ENCODE results near the gene CLSTN2. TPM values are rescaled to one million over a fixed set of nuclear protein-coding genes. Genes with fewer than 3 reads are reported as not detected.

CLSTN2 gene
- total and polyA plus RNA-seq, 3 donors from 2014 or later = 3.1 to 5.7 (median 3.8) TPM

DNA sequence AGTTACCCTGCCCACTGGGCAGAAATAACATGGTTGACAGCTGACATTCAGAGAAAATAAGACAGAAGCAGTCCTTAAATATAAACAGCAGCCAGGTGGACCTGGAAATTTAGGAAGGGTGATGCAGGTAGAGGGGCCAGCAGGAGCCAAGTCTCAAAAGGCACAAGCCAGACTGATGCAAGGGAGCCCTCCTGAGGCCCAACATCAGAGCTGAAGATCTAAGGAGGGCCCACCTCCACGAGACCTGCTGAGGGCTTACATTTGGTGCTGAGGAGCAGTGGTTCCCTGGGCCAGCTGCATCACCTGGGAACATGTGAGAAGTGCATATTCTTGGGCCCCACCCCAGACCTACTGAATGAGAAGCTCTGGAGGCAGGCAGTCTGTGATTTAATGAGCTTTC is 637.3 kb downstream of the CLSTN2 start:
- H3K4me3 ChIP-seq = no peak overlapping the region
- no peaks in the 10 kb centered on the region for H3K27me3 ChIP-seq
- no peak for DNase-seq
- H3K4me1 ChIP-seq = peaks cover 5% of the 10 kb centered on the region
- no peak overlapping the region for H3K27ac ChIP-seq
- H3K9me3 ChIP-seq = no peaks in the 10 kb centered on the region
- intact Hi-C loops (cut with DNase I; ENCODE audit: low total_unique reads) = no loop called here
- WGBS, 2 donors = 73 to 100% methylated on average over 1 of the region's 1 CpG
- no peaks in the 10 kb centered on the region for H3K36me3 ChIP-seq (ENCODE audit: low read depth, missing control alignments)
- no peak for TF ChIP-seq POLR2A (IDR thresholded peaks at IDR 0.05)
- TF ChIP-seq, protein P1, sequence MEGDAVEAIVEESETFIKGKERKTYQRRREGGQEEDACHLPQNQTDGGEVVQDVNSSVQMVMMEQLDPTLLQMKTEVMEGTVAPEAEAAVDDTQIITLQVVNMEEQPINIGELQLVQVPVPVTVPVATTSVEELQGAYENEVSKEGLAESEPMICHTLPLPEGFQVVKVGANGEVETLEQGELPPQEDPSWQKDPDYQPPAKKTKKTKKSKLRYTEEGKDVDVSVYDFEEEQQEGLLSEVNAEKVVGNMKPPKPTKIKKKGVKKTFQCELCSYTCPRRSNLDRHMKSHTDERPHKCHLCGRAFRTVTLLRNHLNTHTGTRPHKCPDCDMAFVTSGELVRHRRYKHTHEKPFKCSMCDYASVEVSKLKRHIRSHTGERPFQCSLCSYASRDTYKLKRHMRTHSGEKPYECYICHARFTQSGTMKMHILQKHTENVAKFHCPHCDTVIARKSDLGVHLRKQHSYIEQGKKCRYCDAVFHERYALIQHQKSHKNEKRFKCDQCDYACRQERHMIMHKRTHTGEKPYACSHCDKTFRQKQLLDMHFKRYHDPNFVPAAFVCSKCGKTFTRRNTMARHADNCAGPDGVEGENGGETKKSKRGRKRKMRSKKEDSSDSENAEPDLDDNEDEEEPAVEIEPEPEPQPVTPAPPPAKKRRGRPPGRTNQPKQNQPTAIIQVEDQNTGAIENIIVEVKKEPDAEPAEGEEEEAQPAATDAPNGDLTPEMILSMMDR (IDR thresholded peaks at IDR 0.05) = no peak

DNA sequence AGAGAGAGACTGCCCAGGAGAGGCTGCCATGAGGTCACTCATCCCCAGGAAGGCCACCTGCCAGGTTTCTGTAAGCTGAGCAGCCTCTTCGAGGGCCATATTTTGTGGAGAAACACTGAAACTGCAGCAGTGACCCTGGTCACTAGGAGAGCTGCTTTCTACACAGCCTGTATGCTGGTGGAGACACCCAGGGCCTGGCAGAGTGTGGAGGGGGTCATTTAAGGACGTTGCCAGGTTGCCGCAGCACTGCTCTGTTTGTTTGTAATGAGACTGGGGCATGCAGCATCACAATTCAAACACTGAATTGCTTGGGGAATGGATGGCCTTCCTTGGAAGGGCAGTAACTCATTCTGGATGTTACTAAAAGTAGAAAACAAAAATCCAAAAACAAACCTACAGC is 638.0 kb downstream of the CLSTN2 start:
- H3K9me3 ChIP-seq = no peaks in the 10 kb centered on the region
- TF ChIP-seq, protein P1 (IDR thresholded peaks at IDR 0.05) = no peak
- TF ChIP-seq POLR2A (IDR thresholded peaks at IDR 0.05) = no peak
- no peak overlapping the region for H3K27ac ChIP-seq
- WGBS, 2 donors = 44 to 75% methylated on average over 3 of the region's 3 CpGs
- no peak overlapping the region for H3K4me3 ChIP-seq
- H3K27me3 ChIP-seq = no peaks in the 10 kb centered on the region
- intact Hi-C loops (cut with DNase I; ENCODE audit: low total_unique reads) = no loop called here
- H3K36me3 ChIP-seq (ENCODE audit: low read depth, missing control alignments) = no peaks in the 10 kb centered on the region
- no peak for DNase-seq
- peaks cover 5% of the 10 kb centered on the region for H3K4me1 ChIP-seq

DNA sequence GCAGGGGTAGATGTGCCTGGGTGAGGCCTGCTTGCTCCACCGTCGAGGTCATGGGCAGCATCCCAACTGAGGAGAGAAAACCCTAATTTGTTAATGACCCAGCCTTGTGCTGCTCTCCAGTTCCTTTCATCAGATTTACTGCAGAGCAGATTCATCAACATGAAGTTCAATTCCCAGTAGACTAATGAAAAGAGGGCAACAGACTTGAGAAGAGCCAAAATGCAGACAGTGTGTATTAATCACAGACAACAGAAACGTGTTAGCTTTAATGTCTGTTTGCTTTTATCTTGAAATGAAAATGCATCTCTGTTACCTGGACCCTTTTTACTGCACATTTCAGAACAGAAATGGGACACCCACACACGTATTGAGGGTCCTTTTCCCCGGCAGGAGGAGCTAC is 639.4 kb downstream of the CLSTN2 start:
- no peak for TF ChIP-seq POLR2A (IDR thresholded peaks at IDR 0.05)
- TF ChIP-seq, protein P1 (IDR thresholded peaks at IDR 0.05) = no peak
- DNase-seq = no peak
- Histone ChIP-seq H3K4me3 (no peak overlapping the region), H3K27ac (no peak overlapping the region), H3K9me3 (no peaks in the 10 kb centered on the region), H3K4me1 (peaks cover under 1% of the 10 kb centered on the region), H3K27me3 (no peaks in the 10 kb centered on the region), H3K36me3 (ENCODE audit: low read depth, missing control alignments) (no peaks in the 10 kb centered on the region)
- intact Hi-C loops (cut with DNase I; ENCODE audit: low total_unique reads) = no loop called here
- 68 to 70% methylated on average over 5 of the region's 5 CpGs for WGBS, 2 donors

DNA sequence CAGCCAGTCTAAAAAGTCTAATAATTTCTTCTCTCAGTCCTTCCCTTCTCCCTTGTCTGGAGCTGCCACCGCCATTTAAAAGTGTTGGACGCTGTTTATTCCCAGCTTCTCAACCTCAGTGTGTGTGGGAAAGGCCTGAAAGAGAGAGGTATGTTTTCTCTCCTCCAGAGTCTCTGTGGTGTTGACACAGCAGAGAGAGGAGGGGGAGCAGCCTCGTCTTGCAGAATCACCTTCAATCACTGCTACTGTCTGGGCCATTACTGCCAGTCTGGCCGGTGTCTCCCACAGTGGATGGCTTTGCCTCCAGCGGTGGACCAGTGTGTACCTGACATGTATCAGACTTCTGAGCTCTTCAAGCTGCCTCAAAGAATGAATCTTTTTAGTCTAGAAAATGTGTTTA is 641.5 kb downstream of the CLSTN2 start:
- intact Hi-C loops (cut with DNase I; ENCODE audit: low total_unique reads) = no loop called here
- H3K4me3 ChIP-seq = no peak overlapping the region
- no peak overlapping the region for H3K27ac ChIP-seq
- DNase-seq = no peak
- no peaks in the 10 kb centered on the region for H3K4me1 ChIP-seq
- 83% methylated on average over 5 of the region's 5 CpGs for WGBS, 2 donors
- H3K9me3 ChIP-seq = no peaks in the 10 kb centered on the region
- no peaks in the 10 kb centered on the region for H3K36me3 ChIP-seq (ENCODE audit: low read depth, missing control alignments)
- no peaks in the 10 kb centered on the region for H3K27me3 ChIP-seq
- TF ChIP-seq, protein P1 (IDR thresholded peaks at IDR 0.05) = no peak
- TF ChIP-seq POLR2A (IDR thresholded peaks at IDR 0.05) = no peak

DNA sequence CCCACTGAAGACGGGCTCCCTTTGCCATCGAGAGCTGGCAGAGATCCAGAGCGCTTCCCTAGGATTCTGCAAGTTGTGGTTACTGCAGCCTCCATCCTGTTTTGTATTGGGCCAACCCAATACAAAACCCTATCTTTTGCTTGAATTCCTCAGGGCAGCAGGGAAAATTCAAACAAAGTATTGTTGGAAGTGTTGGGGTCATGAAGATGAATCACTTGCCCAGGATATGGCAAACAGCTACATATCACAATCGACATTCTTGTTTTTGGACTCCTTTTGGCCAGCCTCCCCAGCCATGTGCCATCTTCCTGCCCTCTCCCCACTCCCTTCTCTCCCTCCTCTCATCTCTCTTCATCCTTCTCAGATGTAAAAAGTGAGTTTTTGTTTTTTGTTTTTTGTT is 642.9 kb downstream of the CLSTN2 start:
- intact Hi-C loops (cut with DNase I; ENCODE audit: low total_unique reads) = no loop called here
- H3K4me3 ChIP-seq = no peak overlapping the region
- WGBS, 2 donors = 83 to 93% methylated on average over 4 of the region's 4 CpGs
- TF ChIP-seq, protein P1 (IDR thresholded peaks at IDR 0.05) = no peak
- TF ChIP-seq POLR2A (IDR thresholded peaks at IDR 0.05) = no peak
- no peaks in the 10 kb centered on the region for H3K27me3 ChIP-seq
- H3K4me1 ChIP-seq = no peaks in the 10 kb centered on the region
- DNase-seq = no peak
- H3K9me3 ChIP-seq = no peaks in the 10 kb centered on the region
- no peak overlapping the region for H3K27ac ChIP-seq
- no peaks in the 10 kb centered on the region for H3K36me3 ChIP-seq (ENCODE audit: low read depth, missing control alignments)
